Activated CD8-positive, alpha-beta memory T cell treated with anti-CD3 and anti-CD28 coated beads for 48 hours (primary cell): ENCODE data around the gene CADPS2.

Source experiments
- DNase-seq, 3 experiments: peaks; one replicate each; pipeline ENCODE4 v3.0.0-alpha.2; 2020; ENCODE audit warnings: low read depth in 2 of 3, low spot score in 2 of 3

Gene CADPS2

GRCh38 chr7:122886357-122887081 is at the start of gene CADPS2:
Gene CADPS2, minus strand, starts transcription at chr7:122886460. Its CDS starts 123 bp downstream, at chr7:122886337.
- DNase-seq, result no peak

DNA sequence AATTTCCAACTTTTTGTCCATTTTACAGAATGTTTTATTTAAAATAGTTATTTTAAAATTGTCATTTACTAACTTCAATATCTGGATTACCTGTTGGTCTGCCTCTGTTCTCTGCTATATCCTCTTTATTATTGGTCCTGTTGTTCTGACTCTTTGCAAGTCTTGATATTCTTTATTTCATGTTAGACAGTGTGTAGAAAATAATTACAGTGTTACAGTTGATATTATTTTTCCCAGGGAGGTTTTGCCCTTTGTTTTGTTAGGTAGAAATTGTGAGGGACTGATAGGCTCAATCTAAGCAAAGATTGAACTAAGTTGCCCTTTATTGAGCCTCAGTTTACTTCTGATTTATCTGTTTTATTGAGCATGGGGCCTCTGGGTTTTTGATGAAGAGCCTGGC is 49.4 kb upstream of the CADPS2 start:
- no peak for DNase-seq

- DNase-seq, result no peak
Observed at GRCh38 chr7:122919643-122920181, 33.5 kb upstream of the CADPS2 start.

GRCh38 chr7:122914812-122915211 is 28.6 kb upstream of the CADPS2 start:
- no peak for DNase-seq

DNA sequence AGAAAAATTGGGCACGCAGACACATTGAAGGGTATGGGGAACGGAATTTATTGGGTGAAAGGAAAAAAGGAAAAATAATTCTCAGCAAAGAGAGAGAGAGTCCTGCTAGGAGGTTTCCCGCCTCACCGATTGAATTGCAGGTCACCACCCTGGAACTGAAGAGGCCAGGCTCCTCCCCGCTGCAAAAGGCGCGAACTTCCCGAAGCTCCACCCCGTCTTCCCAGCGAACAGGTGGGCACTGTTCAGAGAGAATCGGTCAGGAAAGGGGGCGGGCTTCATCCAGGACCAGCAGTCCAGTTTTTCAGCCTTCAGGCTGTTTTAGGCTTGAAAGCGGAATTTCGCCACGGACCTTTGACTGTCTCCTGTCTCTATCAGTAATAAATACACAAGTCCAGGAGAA is 27.3 kb upstream of the CADPS2 start:
- no peak for DNase-seq

- no peak for DNase-seq
Observed at GRCh38 chr7:122902751-122903495, 16.7 kb upstream of the CADPS2 start.

DNA sequence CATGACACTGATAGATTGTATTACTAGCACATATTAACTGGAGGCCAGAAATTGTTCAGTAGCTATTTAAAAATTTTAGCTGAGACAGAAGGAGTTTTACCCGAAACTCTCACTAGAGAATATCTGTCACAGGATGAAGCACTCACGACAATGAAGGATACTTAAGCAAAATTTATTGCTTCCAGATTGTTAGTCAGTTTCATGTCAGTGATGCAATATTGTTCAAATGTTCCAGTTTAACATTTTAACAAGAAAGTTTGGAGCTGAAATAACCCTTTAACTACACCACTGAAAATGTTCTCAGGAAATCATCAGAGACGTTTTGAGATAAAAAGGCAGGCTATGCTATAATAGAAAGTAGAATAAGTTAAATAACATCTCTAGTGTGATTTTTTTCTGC is 15.0 kb upstream of the CADPS2 start:
- DNase-seq, result no peak

- DNase-seq, result no peak
Observed at GRCh38 chr7:122896509-122896908, 10.2 kb upstream of the CADPS2 start.

DNA sequence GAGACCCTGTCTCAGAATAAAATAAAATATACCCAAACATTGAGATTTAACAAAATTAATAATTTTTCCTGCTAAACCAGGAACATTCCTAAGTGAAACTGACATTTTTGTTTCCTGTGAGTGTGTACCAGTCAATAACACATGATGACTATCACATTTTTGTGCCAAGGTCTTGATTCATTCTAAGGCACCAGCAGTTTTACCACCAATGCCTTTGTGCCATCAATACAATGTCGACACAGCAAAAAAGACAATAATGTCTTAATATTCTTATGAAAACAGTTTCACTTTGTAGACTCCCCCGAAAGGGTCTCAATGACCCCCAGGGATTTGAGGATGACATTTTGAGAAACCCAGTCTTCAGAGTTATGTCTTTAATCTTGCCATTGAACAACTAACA is 7.2 kb upstream of the CADPS2 start:
- DNase-seq, result no peak

DNA sequence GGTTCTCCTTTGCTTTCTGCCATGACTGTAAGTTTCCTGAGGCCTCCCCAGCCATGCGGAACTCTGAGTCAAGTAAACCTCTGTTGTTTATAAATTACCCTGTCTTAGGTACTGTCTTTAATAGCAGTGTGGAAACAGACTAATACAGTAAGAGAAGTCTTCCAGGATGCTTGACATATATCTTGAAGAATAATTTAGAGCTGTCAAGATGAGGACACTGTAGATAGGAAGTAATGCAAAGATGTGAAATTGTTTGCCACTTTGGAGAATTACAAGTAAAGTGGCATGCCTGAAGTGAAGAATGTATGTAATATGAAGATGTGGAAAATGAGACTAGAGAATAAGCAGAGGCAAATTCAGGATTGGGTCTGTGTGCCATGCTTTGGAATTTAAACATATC is 2.9 kb upstream of the CADPS2 start:
- DNase-seq, result no peak

GRCh38 chr7:122887848-122888247 is 1.6 kb upstream of the CADPS2 start:
- no peak for DNase-seq

DNA sequence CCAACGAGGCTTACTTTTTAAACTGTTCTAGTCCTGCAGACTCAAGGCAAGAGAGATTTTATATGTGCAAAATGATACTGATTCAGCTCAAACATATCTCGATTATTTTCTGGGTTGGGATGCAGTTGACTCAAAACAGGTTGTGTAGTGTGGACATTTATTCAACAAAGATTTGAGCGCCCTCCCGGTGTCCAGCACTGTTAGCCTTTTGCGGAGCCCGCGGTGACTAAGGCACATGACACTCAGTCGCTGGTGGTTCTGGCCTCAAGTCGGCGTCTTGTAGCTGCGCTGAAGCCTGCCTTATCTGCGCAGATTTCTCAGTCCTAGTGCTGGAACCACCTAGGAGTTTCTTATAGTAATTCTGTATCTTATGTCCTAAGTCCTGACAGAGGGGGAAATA is 938 bp upstream of the CADPS2 start:
- DNase-seq, result no peak

GRCh38 chr7:122885583-122886356 is 490 bp downstream of the CADPS2 start:
- DNase-seq, result no peak

DNA sequence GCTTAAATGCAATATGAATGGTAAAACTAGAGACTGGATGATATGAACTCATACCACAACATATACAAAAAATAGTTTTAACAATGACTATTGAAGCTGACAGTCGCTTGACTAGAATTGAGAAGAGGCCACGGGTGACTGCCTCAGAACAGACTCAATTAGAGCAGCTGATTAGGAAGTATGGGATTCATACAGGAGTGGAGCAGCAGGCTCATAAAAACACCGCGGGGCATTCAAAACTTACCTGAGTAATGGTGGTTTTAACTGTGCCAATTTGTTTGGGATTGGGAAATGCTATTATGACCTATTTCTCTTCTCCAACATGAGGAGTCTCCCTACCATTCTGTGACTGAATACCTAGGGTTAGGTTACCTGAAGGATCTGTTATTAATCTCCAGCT is 2.1 kb downstream of the CADPS2 start:
- no peak for DNase-seq

- no peak for DNase-seq
Observed at GRCh38 chr7:122883049-122883680, 3.1 kb downstream of the CADPS2 start.

GRCh38 chr7:122881324-122881723 is 4.9 kb downstream of the CADPS2 start:
- no peak for DNase-seq

- DNase-seq, result no peak
Observed at GRCh38 chr7:122869260-122869659, 17.0 kb downstream of the CADPS2 start.

DNA sequence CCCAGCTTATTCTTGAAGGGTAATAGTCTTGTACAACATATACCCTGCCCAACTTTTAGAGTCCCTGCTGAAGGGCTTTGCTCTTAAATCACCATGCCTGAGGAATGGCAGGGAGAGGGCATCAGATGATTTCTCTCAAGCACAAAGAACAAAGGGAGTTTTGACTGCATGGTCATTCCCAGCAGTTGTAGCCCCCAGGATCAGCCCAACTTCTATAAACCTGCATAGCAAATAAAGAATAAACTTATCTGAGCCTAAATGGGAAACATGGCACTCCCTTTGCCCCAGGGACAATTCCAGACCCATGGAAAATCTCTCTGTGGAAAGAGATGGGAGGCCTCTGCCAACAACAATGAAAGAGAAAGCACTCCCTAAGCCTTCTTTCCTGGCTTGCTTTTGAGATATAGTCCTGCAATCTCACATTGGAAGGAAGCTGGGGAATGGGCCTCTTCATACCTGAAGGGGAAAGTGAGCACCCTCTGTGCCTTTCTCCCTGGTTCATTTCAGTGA is 18.7 kb downstream of the CADPS2 start:
- DNase-seq, result no peak

DNA sequence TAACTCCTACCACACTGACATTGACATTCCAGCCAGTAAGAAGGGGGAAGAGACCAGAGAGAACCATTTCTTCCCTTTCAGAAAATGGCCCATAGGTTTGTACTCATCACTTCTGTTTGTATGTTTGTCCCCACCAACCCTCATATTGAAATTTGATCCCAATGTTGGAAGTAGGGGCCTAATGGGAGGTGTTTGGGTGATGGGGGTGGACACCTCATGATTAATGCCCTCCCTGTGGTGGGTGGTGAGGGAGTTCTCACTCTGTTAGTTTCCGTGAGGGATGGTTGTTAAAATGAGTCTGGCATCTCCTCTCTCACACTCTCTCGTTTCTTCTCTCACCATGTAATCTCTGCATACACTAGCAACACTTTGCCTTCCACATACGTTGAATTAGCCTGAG is 21.4 kb downstream of the CADPS2 start:
- DNase-seq, result no peak

- DNase-seq, result no peak
Observed at GRCh38 chr7:122864016-122864415, 22.2 kb downstream of the CADPS2 start.

DNA sequence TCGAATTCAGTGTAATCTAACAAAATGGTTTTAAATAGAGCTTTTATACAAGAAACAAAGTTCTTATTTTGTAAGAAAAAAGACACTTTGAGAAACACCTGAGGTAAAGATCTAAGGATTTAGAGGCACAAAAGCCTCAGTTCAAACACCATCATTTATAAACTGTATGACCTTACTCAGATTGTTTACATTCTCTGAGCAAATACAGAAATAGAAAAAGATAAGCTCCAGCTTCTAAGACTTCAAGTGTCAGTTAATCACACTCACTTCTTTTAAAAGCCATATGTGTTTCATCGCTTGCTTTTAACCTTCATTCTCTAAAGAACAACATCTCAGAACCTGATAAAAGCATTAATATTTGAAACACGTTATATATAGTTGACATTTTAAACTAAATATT is 27.9 kb downstream of the CADPS2 start:
- DNase-seq, result no peak
